ENCODE data around the gene PPP1R9A.

The PPP1R9A gene

DNA sequence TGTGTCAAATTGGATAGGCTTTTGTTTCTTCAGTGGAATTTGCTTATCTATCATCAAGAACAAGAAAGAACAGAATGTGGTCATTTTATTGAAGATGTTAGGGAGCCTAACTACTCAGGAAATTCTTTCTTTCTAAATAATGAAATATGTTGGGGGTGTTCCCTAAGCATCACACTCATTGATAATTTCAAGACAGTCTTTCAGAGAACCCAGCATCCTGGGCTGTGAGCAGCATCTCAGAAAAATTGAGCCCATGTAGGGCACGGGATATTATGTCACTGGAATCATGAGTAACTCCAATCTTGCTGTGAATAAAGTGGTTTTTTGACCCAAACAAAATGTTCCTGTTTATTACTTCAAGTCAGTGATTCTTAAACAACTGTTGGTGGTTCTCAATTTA, 389.6 kb downstream of the PPP1R9A start:
- TF ChIP-seq, protein P1, sequence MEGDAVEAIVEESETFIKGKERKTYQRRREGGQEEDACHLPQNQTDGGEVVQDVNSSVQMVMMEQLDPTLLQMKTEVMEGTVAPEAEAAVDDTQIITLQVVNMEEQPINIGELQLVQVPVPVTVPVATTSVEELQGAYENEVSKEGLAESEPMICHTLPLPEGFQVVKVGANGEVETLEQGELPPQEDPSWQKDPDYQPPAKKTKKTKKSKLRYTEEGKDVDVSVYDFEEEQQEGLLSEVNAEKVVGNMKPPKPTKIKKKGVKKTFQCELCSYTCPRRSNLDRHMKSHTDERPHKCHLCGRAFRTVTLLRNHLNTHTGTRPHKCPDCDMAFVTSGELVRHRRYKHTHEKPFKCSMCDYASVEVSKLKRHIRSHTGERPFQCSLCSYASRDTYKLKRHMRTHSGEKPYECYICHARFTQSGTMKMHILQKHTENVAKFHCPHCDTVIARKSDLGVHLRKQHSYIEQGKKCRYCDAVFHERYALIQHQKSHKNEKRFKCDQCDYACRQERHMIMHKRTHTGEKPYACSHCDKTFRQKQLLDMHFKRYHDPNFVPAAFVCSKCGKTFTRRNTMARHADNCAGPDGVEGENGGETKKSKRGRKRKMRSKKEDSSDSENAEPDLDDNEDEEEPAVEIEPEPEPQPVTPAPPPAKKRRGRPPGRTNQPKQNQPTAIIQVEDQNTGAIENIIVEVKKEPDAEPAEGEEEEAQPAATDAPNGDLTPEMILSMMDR (IDR thresholded peaks at IDR 0.05), result no peak

DNA sequence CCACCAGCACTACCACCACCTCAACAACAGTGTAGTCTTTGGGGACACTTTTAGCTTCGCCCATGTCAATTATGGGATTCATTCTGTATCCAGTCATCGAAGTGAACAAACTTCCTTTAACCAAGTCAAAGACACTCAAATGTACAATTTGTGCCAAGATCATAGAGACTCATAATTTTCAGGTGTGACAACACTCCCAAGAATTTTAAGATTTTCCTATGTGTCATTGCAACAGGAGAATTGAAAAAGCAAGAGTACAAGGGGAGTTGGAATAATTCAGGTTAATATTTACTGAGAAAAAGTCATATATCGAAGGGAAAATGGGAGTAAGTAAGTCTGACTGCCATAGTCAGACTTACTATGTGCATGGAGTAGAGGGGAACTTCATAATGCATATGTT, 390.7 kb downstream of the PPP1R9A start:
- TF ChIP-seq, protein P1 (IDR thresholded peaks at IDR 0.05), result no peak

DNA sequence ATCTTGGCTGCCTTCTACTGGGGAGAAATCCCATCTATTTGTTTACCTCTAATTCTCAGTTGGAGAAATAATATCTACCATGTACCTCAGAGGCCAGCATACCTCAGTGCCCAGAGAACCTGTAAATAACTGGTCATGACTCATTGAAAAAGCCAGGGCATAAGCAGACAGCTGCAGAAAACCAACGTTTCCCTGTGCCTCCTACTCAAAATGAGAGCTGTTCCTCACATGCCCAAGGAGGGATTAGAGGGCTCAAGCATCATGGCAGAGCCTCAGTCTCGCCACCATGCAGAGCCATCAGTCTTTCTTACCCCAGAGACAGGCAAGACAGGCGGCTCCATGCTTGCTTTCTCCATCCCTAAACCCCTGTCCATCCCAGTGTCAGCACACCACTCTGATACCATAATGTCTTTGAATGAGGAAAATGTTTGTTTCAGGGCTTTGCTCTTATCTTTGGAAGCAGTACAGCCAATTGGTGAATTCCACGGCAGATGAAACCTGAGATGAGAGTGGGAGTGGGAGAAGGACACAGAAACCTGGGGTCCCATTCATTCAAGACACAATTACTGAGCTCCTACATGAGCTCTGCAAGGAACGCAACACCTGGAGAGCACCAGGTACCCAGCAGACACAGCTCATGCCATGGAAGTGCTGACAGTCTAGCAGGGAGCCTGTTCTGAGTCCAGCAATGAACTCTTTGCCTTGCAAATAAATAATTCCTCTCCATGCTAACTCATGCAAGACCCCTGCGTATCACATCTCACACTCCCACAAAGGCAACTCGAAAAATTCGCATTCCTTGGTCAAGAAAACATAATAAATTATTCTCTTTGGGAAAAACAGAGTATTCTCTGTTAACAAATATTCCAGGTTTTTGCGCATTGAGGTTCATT, 395.9 kb downstream of the PPP1R9A start:
- TF ChIP-seq, protein P1 (IDR thresholded peaks at IDR 0.05), result no peak

DNA sequence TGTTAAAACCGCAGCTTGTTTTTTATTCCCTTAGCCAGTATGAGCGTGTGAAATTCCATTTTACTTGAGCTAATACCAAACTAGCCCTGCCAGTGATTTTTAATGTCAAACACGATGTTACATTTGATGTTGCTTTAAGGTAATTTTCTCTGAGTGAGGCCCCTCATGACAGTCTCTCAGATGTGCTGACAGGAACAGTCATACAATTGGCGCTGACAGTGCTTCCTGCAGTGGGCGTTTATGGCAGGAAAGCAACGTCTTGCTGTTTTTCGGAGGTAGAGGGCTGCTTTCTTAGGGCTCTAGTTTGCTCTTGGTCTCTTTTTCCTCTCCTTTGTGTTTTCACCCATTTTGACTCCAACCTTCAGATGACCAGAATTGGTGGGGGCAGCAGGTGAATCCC, 397.6 kb downstream of the PPP1R9A start:
- TF ChIP-seq, protein P1 (IDR thresholded peaks at IDR 0.05), result no peak

DNA sequence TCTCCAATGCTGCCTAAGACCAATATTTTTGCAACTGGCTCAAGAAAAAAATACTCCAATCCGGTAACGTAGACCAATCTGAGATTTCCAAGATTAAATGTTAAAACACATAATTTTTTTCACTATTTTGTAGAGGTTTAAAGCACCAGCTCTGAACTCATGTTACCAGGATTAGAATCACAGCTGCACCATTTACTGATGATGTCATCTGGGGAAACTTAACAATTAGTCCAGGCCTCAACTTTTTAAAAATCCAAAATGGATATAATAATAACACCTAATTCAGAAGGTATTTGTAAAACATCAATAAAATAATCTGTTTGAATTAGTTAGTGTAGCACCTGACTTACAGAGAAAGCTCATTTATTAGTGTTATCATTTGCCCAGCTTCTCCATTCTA, 402.6 kb downstream of the PPP1R9A start:
- TF ChIP-seq, protein P1 (IDR thresholded peaks at IDR 0.05), result no peak

DNA sequence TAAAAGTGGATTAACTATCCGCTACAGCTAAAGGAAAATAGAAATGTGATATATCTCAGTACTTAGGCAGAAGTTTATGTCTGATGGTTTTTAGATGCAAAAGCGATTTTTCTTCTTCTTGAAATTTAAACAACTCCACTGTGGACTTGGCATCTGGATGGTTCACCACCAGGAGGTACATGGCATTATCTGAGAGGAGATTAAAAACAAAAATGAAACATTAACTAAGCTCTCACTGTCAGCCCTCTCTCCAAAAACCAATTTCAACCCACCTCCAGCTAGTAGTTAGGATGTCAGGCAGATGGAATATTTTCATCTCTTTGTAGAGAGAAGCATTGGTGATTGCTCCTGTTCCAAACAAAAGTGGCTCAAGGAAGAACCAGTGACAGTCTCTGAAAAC, 404.0 kb downstream of the PPP1R9A start:
- TF ChIP-seq, protein P1 (IDR thresholded peaks at IDR 0.05), result no peak

DNA sequence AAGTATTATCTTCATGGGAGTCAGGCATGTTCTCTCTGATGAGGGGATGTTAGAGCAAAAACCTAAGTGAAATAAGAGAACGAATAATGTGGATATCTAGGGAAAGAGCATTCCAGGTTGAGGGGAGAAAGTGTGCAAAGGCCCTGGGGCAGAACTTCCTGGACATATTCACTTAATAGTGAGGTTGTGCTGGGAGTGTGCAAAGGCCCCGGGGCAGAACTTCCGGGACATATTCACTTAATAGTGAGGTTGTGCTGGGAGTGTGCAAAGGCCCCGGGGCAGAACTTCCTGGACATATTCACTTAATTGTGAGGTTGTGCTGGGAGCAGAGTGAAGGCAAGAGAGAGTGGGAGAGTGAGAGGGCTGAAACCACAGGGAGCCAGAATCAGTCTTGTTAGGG, 405.2 kb downstream of the PPP1R9A start:
- TF ChIP-seq, protein P1 (IDR thresholded peaks at IDR 0.05), result no peak
